MCF 10A (cell line): Measurements from ENCODE around the gene SLC66A1. TPM values are rescaled to one million over a fixed set of nuclear protein-coding genes. Genes with fewer than 3 reads are reported as not detected.
"Not testable (repeated sequence)": the region's sequence is repeated elsewhere in the genome, so short reads cannot be mapped to it uniquely, and the experiment has no call there.

Source experiments
- BruUV-seq: library from RNA; stranded (reverse); fragments of 400-500 nt; replicated peaks from 2 replicates; lab custom pipeline; 2021; lab: Mats Ljungman, UMichigan
- CTCF ChIA-PET: fragments of 300-600 bp; sonication (Branson Sonifier 250); formaldehyde crosslinking; extraction: SDS; loops from one replicate; lab custom pipeline; 2021; ENCODE audit warnings: antibody characterized with exemption, inconsistent platforms; lab: Yijun Ruan, JAX
- POLR2A ChIA-PET: fragments of 300-600, 350-650 bp; sonication (Branson Sonifier 250); formaldehyde crosslinking; extraction: SDS; loops from one replicate; lab custom pipeline; 2020; ENCODE audit warnings: antibody characterized with exemption, inconsistent platforms; lab: Yijun Ruan, JAX
- DNase-seq: peaks from one replicate; pipeline ENCODE4 v3.0.0-alpha.2; 2018; ENCODE audit not compliant: unreplicated experiment
- H3K27ac Mint-ChIP-seq: one replicate; pipeline ENCODE4 v1.8.0; 2022; ENCODE audit warnings: mild to moderate bottlenecking, low read depth, mixed read lengths; ENCODE audit not compliant: unreplicated experiment
- H3K27me3 Mint-ChIP-seq: one replicate; pipeline ENCODE4 v1.8.0; 2022; ENCODE audit warnings: mixed read lengths; ENCODE audit not compliant: insufficient read depth, unreplicated experiment
- H3K36me3 Mint-ChIP-seq: one replicate; pipeline ENCODE4 v1.8.0; 2022; ENCODE audit warnings: mild to moderate bottlenecking, moderate library complexity, mixed read lengths; ENCODE audit not compliant: insufficient read depth, unreplicated experiment
- H3K4me1 Mint-ChIP-seq: one replicate; pipeline ENCODE4 v1.8.0; 2022; ENCODE audit warnings: mixed read lengths; ENCODE audit not compliant: insufficient read depth, unreplicated experiment
- H3K4me3 Mint-ChIP-seq: one replicate; pipeline ENCODE4 v1.8.0; 2022; ENCODE audit warnings: mild to moderate bottlenecking, moderate library complexity, mixed read lengths; ENCODE audit not compliant: unreplicated experiment
- H3K9me3 Mint-ChIP-seq: one replicate; pipeline ENCODE4 v1.8.0; 2022; ENCODE audit warnings: mixed read lengths; ENCODE audit not compliant: unreplicated experiment
- intact Hi-C: fragments of 100-400 bp; cut with micrococcal nuclease; formaldehyde crosslinking; loops from 2 replicates; pipeline ENCODE4 v1.14.1; 2022
- total RNA-seq: library from RNA; stranded (reverse); gene quantifications from 2 replicates; pipeline ENCODE4 v1.2.3, GENCODE V29; 2022
- TF ChIP-seq, protein P1 (sequence below): fragments of 200-600 bp; IDR thresholded peaks from one replicate; pipeline ENCODE4 v1.8.0; 2022; ENCODE audit warnings: antibody characterized with exemption, mild to moderate bottlenecking; ENCODE audit not compliant: unreplicated experiment

SLC66A1 gene
- total RNA-seq, 1 experiment from 2014 or later: 16.2 TPM

DNA sequence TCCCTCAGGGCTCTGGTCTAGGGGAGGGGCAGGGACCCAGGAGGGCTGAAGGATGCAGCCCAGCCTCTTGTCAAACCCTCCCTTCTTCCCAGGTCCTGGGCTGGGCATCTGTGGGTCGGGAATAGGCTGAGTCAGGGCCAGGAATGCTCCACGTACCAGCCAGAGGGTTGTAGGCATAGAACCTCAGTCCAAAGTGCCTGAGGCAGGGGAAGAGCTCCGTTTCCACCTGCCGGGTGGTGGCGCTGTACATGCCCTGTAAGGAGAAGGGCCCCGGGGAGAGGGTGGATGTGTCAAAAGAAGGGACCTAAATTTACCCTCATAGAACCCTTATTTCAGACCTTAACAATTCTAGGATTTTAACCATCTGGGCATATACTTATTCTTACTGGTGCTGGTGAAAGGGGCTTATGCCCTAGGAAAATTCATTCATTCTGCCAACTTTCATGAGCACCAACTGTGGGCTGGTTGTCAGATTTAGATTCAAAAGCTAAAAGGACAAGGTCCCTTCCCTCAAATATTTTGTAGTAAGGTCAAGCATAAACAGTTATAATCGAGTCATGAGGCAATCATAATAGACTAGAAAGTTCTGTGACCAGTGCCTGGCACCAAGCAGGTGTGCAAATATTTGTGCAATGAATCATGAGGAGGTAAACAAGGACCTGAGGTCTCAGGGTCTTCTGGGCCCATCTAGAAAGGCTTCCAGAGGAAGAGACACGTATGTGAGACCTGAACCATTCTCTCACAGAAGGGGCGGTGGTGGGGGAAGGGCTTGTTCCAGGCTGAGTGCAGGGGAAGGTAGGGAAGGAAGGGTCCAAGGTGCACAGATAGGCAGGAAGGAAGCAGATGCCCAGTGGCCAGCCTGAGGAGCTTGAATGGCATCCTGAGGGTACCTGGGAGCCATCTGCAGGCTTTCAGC, 42.4 kb upstream of the SLC66A1 start:
- intact Hi-C loops, H3K36me3 Mint-ChIP-seq, H3K27me3 Mint-ChIP-seq, DNase-seq, H3K27ac Mint-ChIP-seq, H3K4me3 Mint-ChIP-seq, H3K4me1 Mint-ChIP-seq, BruUV-seq, H3K9me3 Mint-ChIP-seq: not testable (repeated sequence)
- TF ChIP-seq, protein P1, sequence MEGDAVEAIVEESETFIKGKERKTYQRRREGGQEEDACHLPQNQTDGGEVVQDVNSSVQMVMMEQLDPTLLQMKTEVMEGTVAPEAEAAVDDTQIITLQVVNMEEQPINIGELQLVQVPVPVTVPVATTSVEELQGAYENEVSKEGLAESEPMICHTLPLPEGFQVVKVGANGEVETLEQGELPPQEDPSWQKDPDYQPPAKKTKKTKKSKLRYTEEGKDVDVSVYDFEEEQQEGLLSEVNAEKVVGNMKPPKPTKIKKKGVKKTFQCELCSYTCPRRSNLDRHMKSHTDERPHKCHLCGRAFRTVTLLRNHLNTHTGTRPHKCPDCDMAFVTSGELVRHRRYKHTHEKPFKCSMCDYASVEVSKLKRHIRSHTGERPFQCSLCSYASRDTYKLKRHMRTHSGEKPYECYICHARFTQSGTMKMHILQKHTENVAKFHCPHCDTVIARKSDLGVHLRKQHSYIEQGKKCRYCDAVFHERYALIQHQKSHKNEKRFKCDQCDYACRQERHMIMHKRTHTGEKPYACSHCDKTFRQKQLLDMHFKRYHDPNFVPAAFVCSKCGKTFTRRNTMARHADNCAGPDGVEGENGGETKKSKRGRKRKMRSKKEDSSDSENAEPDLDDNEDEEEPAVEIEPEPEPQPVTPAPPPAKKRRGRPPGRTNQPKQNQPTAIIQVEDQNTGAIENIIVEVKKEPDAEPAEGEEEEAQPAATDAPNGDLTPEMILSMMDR: peak; percentile 11
- ChIA-PET CTCF (interaction anchor here (0.6 to 0.7 kb wide), 3 partner anchors 22 to 64 kb away, joined by 3 to 5 read pairs (median 3); no protein-coding TSS in a partner anchor), POLR2A (interaction anchor here (0.7 kb wide), 1 partner anchor 873 kb away, joined by 3 read pairs; no protein-coding TSS in a partner anchor)

DNA sequence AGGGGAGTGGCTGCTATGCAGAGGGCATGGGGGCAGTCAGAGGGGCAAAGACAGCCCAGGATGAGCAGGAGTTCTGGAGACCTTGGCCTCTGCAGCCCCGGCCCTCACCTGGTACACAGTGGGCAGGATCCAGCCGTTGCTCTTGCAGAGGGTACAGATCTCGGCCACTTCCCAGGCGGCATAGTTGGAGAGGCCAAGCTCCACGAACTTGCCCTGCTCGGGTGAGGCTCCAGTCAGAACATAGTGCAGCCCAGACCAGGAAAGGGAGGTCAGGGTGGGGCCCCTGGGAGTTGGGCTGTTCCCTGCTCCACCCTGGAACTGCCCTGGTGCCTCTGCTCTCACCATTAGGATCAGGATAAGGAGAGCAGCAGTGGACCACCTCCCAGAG, 41.8 kb upstream of the SLC66A1 start:
- intact Hi-C loops, DNase-seq, H3K36me3 Mint-ChIP-seq, H3K27ac Mint-ChIP-seq, H3K27me3 Mint-ChIP-seq, CTCF ChIA-PET, H3K9me3 Mint-ChIP-seq, POLR2A ChIA-PET, H3K4me3 Mint-ChIP-seq, BruUV-seq, H3K4me1 Mint-ChIP-seq: not testable (repeated sequence)

DNA sequence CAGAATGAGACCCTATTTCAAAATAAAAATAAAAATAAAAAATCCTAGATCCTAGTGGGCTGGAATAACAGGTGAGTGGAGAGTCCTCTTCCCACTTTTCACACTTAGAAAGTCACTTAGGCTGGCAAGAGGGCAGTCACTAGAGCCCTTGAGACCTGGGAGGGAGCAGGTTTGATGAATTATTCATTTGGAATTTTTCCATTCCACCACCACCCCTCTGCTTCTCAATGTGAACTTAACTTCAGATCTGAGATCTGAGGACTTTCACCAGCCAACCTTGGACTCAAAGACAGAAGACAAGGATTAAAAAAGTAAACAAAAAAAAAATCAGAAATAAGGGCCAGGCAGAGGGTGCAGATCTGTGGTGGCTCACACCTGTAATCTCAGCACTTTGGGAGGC, 40.1 kb upstream of the SLC66A1 start:
- DNase-seq: no peak
- no peak overlapping the region for H3K27ac Mint-ChIP-seq
- peaks cover 8% of the 10 kb centered on the region for H3K36me3 Mint-ChIP-seq
- intact Hi-C loops: no loop called here
- TF ChIP-seq, protein P1: no peak
- CTCF ChIA-PET: interaction anchor here (0.7 kb wide), 1 partner anchor 216 kb away, joined by 3 read pairs; no protein-coding TSS in a partner anchor
- H3K4me1 Mint-ChIP-seq: no peaks in the 10 kb centered on the region
- POLR2A ChIA-PET: no interaction called here
- H3K4me3 Mint-ChIP-seq: no peak overlapping the region
- BruUV-seq: no TSS peak
- peaks cover 7% of the 10 kb centered on the region for H3K9me3 Mint-ChIP-seq
- no peaks in the 10 kb centered on the region for H3K27me3 Mint-ChIP-seq

DNA sequence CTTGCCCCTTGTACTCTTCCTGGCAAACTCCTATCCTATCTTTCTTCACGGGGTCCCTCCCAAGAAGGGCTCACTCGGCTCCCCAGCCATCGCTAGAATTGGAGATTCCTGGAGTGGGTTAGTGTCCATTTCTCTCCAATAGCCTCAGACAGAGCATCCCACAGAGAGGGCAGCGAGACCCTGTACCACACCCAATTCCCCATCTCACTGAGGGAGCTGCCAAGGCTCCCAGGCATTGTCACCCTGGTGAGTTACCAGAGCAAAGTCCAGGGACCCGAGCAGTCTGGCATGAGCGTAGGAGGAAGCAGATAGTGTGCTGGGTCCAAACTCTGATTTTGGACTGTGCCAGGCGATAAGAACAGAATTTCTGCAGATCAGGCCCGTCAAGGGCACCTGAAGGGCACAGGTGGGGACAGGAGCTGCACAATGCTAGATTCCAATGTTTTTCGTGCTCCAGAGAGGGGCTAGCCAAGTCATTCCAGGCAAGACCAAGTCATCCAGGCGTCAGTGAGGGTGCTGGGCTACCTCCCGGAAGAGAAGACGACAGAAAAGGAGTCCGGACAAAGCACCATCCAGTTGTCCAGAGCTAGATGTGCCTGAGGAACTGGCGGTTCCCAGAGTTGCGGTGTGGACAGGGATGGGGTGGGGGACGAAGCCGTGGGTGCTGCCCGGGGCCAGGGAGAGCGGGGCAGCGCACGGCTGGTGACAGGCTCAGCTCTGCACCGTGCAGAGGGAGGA, 38.9 kb upstream of the SLC66A1 start:
- Mint-ChIP-seq H3K27ac (no peak overlapping the region), H3K27me3 (no peaks in the 10 kb centered on the region), H3K36me3 (peaks cover 8% of the 10 kb centered on the region), H3K9me3 (peaks cover 7% of the 10 kb centered on the region), H3K4me1 (no peaks in the 10 kb centered on the region), H3K4me3 (no peak overlapping the region)
- CTCF ChIA-PET: no interaction called here
- no peak for DNase-seq
- intact Hi-C loops: no loop called here
- TF ChIP-seq, protein P1: no peak
- POLR2A ChIA-PET: interaction anchor here (0.5 kb wide), 1 partner anchor 12 kb away, joined by 3 read pairs; no protein-coding TSS in a partner anchor
- BruUV-seq: no TSS peak

DNA sequence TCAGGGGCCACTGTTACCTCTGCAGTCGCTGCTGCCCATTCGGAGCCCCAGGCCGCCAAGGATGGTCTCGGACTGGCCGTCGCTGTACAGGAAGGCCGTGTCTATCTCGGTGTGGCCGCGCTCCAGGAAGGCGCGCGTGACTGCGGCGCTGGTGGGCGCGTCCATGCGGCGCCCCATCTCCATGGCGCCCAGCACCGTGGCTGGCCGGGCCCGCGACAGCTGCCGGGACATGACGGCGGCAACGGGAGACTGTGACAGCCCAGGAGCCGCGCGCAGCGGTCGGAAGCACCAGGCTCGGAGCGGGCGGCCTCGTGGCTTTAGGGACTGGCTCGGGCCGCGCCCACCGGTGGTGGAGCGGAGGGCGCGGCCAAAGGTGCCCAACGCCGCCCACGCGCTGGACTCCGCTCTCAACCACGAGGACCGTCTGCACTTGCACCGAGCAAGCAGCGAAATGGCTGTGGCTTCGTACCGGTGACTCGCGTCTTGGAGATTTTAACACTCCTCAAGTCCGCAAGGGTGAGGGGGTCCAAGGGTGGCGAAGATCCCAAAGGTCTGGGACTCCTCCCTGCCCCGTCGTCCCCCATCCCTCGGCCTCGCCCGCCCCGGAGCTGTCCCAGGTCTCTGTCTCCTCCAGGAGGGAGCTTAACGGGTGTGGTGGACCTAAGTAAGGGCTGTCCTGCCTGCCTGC, 38.1 kb upstream of the SLC66A1 start:
- intact Hi-C loops, BruUV-seq, H3K27me3 Mint-ChIP-seq, CTCF ChIA-PET, H3K27ac Mint-ChIP-seq, H3K9me3 Mint-ChIP-seq, H3K36me3 Mint-ChIP-seq, DNase-seq, H3K4me1 Mint-ChIP-seq, H3K4me3 Mint-ChIP-seq: not testable (repeated sequence)
- POLR2A ChIA-PET: interaction anchor here (0.5 kb wide), 2 partner anchors 12 to 223 kb away, joined by 3 read pairs; no protein-coding TSS in a partner anchor
